Stomach smooth muscle (tissue), 2 donors: Measurements from ENCODE around the gene CCR3.

Experiments
- H3K27ac ChIP-seq: one replicate; pipeline ENCODE4 v1.7.0; 2013; ENCODE audit warnings: mild to moderate bottlenecking, low read length, inconsistent platforms
- H3K27me3 ChIP-seq, 2 donors: one replicate each; pipeline ENCODE4 v1.7.0; 2013; ENCODE audit warnings: low read length in 2 of 2; ENCODE audit not compliant: insufficient read depth in 2 of 2, control insufficient read depth in 1 of 2
- H3K36me3 ChIP-seq, 2 donors: one replicate each; pipeline ENCODE4 v1.7.0; 2013; ENCODE audit warnings: low read length in 2 of 2; ENCODE audit not compliant: control insufficient read depth in 2 of 2, insufficient read depth in 2 of 2
- H3K4me1 ChIP-seq: one replicate; pipeline ENCODE4 v1.7.0; 2013; ENCODE audit warnings: low read length; ENCODE audit not compliant: control insufficient read depth, insufficient read depth
- H3K4me3 ChIP-seq, 2 donors: one replicate each; pipeline ENCODE4 v1.7.0; 2013; ENCODE audit warnings: low read length in 2 of 2
- H3K9ac ChIP-seq, 2 donors: one replicate each; pipeline ENCODE4 v1.7.0; 2013; ENCODE audit warnings: low read length in 2 of 2, mild to moderate bottlenecking in 1 of 2
- H3K9me3 ChIP-seq, 2 donors: one replicate each; pipeline ENCODE4 v1.7.0; 2013; ENCODE audit warnings: low read length in 2 of 2; ENCODE audit not compliant: control insufficient read depth in 2 of 2
- donor health status: healthy.
- donor health status: Pancreatic carcinoma.

CCR3 gene

DNA sequence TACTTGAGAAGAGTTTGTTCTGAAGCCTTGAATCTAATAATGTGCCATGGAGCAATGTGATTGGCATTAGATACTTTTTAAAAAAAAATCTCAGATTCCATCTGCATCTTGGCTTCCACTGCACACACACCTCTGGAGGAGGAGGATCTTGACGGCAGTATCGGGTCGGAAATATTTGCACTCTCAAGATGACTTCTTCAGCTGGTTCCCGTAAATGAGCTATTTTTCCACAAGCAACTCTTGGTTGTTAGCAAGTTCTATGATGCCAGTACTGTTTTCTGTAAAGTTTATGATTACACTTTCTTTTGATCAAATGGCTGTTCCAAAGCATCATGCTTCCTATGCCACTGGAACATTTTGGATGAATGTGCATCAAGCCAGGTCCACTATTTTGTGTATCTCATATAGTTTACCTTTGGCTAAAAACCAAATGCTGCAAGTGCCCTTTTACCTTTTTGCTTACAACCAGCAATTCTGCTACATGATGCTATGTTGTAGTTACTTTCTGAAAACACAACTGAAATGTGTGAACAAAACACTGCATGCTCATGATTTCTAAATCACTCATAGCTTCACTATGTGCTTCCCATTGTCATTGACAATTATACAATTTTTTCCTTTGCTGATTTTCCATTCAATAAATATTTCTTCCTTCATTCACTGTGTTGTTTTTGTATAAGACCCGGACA, 43.8 kb downstream of the CCR3 start:
- H3K27me3 ChIP-seq, result no peaks in the 10 kb centered on the region
- no peak overlapping the region for H3K9ac ChIP-seq
- H3K4me1 ChIP-seq, result no peaks in the 10 kb centered on the region
- no peaks in the 10 kb centered on the region for H3K9me3 ChIP-seq
- H3K4me3 ChIP-seq, result no peak overlapping the region
- H3K27ac ChIP-seq, result no peak overlapping the region
- H3K36me3 ChIP-seq, result no peaks in the 10 kb centered on the region

DNA sequence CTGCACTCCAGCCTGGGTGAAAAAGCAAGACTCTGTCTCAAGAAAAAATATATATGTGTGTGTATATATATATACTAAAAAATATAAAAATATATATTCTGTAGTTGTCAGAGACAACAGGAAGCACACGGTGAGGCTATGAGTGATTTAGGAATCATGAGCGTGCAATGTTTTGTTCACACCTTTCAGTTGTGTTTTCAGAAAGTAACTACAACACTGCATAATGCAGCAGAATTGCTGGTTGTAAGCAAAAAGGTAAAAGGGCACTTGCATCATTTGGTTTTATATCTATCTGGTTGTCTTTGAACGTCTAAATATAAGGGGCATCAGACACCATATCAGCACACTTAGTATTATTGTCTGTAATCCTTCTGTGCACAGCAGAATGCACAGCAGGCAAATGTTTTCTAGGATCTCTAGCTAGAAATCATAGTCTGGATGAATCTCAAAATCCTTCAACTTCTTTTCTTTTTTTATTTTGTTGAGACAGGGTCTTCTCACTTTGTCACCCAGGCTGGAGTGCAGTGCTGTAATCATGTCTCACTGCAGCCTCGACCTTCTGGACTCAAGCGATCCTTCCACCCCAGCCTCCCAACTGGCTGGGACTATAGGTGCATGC, 44.8 kb downstream of the CCR3 start:
- no peaks in the 10 kb centered on the region for H3K27me3 ChIP-seq
- no peak overlapping the region for H3K27ac ChIP-seq
- no peaks in the 10 kb centered on the region for H3K9me3 ChIP-seq
- H3K9ac ChIP-seq, result no peak overlapping the region
- no peaks in the 10 kb centered on the region for H3K4me1 ChIP-seq
- no peaks in the 10 kb centered on the region for H3K36me3 ChIP-seq
- H3K4me3 ChIP-seq, result no peak overlapping the region

DNA sequence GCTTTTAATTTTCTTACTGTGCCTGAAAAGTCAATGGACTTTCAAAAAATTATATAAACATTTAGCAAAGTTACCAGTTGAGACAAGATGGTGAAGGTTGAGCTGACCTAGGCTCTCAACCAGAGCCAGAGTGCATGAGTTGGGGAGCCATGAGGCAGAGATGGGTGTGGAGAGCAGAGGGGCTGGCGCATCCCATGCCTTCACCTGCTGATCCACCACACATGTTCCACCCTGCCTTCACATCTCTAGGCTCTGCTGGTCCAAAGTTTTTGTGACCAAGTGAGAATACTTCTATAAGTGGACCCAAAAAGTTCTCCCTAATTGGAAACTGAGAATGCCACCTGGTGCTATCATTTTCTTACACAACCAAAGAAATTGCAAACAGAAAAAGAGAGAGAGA, 47.3 kb downstream of the CCR3 start:
- H3K27me3 ChIP-seq, result no peaks in the 10 kb centered on the region
- no peaks in the 10 kb centered on the region for H3K4me1 ChIP-seq
- no peak overlapping the region for H3K4me3 ChIP-seq
- H3K36me3 ChIP-seq, result no peaks in the 10 kb centered on the region
- H3K9ac ChIP-seq, result no peak overlapping the region
- no peaks in the 10 kb centered on the region for H3K9me3 ChIP-seq
- no peak overlapping the region for H3K27ac ChIP-seq

DNA sequence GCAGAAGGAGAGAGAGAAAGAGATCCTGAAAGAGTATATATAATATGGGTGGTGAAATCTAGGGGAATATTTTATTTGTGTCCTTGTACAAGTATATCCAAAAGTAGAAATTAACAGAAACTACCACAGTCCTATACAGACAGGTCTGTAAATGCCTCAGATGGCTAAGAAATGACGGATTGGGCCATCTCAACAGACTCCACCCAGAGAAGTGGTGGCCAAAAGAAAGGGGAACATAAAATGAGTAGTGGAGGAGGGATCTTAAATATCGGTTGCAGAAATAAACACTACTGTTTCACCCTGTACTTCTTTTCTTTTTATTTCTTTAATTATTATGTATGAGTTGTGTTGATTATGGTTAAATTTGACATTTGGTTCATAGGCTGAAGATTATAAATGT, 47.7 kb downstream of the CCR3 start:
- Histone ChIP-seq H3K27ac (no peak overlapping the region), H3K27me3 (no peaks in the 10 kb centered on the region), H3K9ac (no peak overlapping the region), H3K36me3 (no peaks in the 10 kb centered on the region), H3K4me1 (no peaks in the 10 kb centered on the region), H3K9me3 (no peaks in the 10 kb centered on the region), H3K4me3 (no peak overlapping the region)

DNA sequence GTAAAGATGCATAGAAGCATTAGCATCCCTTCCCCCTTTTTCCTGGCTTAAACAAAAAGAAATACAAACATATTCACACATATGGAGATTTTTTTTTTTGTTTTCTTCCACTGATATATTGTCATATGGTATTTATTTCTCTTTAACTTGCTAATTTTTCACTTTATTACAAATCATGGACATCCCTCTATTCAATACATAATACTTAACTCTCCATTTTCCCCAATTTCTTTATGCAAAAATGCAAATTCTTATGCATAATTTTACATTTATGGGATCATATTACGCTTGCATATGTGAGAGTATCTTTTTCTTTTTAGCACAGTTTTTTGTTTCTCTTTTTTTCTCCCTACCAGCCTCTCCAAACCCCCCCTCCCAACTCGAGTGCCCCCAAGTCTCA, 48.8 kb downstream of the CCR3 start:
- no peak overlapping the region for H3K27ac ChIP-seq
- no peaks in the 10 kb centered on the region for H3K27me3 ChIP-seq
- H3K4me1 ChIP-seq, result no peaks in the 10 kb centered on the region
- H3K36me3 ChIP-seq, result no peaks in the 10 kb centered on the region
- H3K9me3 ChIP-seq, result no peaks in the 10 kb centered on the region
- no peak overlapping the region for H3K9ac ChIP-seq
- no peak overlapping the region for H3K4me3 ChIP-seq

DNA sequence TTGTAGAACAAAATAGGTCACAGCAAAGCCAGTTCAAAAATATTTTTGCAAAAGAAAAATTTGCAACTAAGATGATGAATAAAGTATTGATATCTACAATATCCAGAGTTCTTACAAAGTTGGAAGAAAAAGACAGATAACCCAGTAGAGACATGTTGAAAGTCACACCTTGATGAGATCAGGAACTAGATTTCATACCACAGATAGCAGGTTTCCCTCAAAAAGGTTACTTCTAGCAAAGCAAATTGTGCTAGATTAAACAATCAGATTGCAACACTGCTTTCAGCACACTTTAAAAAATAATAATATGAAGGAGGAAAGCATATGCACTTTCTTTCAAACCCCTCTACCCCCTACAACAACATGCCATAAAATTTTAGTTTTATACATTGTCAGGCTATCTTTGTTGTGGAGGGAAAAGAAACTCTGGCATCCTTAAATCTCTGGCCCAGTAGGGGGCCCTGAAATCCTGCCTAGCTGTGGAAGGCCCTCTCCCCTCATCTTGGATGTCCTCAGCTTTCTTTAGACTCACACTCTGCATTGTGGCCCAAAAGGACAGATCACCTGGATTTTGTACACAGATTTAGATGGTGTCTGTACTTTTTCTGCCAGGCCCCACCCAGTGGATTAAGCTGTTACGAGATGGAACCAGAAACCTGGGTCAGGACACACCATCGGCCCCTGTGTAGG, 50.9 kb downstream of the CCR3 start:
- Histone ChIP-seq H3K36me3 (no peaks in the 10 kb centered on the region), H3K4me1 (no peaks in the 10 kb centered on the region), H3K4me3 (no peak overlapping the region), H3K9me3 (no peaks in the 10 kb centered on the region), H3K9ac (no peak overlapping the region), H3K27ac (no peak overlapping the region), H3K27me3 (no peaks in the 10 kb centered on the region)

DNA sequence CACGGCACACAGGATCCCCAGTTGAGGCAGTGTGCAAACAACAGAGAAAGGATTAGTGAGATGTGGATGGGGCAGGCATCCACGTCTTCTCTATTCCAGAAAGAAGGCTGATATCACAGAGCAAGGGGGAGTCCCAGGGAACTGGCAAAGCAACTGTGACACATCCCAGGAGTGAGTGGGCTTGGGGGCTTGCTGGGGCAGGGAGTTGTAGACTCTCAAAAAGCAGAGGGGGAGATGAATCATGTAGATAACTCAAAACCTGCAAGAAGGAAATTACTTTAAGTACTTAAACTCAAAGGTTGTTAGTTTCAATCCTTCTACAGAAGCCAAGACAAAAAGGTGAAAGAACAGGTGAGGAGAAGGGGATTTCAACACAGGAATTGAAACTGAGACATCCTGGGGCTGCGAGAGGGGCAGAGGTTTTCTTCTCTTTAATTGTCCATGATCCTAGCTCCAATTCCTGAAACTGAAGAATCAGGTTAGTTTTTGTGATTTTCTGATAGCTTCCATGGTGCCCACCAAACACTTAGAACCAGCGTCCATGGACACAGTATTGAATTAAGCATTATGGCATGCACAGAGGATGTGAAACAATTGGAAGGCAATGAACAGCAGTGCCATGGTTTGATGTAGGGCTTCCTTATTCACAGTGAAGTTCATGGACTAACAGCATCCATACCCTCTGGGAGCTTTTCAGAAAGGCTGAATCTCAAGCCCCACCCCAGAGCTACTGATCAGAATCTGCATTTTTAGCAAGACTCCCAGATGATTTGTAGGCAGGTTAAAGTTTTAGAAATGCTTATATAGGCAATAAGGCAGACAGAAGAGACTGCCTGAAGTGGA, 52.0 kb downstream of the CCR3 start:
- H3K9ac ChIP-seq, result no peak overlapping the region
- H3K9me3 ChIP-seq, result no peaks in the 10 kb centered on the region
- no peaks in the 10 kb centered on the region for H3K36me3 ChIP-seq
- H3K4me3 ChIP-seq, result no peak overlapping the region
- no peaks in the 10 kb centered on the region for H3K27me3 ChIP-seq
- no peak overlapping the region for H3K27ac ChIP-seq
- H3K4me1 ChIP-seq, result no peaks in the 10 kb centered on the region

DNA sequence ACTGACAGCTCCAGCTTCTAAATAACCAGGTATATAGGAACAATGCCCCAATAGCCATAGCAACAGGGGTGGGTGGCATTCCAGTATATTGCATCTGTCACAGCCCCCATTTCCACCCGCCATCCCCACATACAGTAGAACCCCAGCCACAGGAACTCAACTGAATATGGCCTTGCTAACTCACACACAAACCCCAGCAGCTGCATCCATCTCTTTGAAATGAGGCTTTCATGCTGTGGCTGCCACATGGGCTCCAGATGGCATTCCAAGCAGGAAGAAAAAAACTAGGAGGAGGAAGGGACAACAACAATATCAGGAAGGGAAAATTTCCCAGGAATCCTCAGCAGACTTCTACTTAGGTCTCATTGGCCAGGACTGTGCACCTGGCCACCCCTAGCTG, 54.6 kb downstream of the CCR3 start:
- H3K9ac ChIP-seq, result no peak overlapping the region
- no peak overlapping the region for H3K27ac ChIP-seq
- H3K9me3 ChIP-seq, result no peaks in the 10 kb centered on the region
- no peaks in the 10 kb centered on the region for H3K4me1 ChIP-seq
- no peaks in the 10 kb centered on the region for H3K27me3 ChIP-seq
- no peaks in the 10 kb centered on the region for H3K36me3 ChIP-seq
- H3K4me3 ChIP-seq, result no peak overlapping the region

DNA sequence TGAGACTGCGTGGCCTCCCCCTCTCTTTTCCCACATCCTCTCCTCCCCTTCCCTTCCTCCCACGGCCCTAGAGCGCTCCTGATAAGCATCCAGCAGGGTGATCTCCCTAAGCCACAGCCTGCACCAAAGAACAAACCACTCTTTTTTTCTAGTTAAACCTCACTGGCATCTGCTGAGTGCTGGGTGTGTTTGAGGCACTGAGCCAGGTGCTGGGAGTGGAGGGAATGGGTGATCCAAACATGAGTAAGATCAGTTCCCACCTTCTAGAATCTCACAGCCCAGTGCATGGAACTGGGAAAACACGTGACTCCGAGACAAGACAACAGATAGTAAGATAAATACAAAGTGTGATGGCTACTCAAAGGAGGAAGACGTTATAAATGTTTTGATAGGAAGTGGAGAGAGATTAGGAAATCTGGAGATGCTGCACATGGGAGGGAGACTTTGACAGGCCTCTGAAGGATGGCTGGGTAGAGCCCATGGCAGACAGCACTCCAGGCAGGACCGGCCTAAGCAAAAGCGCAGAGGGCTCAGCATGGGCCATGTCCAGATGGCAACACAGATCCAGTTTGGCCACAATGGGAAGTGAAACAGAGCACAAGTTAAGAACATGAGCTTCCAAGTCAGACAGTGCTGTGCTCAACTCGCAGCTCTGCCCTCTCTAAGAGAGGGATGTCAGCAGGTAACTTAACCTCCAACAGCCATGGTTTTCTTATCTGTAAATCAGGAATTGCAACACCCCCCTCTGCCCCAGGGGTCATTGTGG, 55.6 kb downstream of the CCR3 start:
- Histone ChIP-seq H3K9me3 (no peaks in the 10 kb centered on the region), H3K4me3 (no peak overlapping the region), H3K9ac (no peak overlapping the region), H3K27me3 (no peaks in the 10 kb centered on the region), H3K4me1 (no peaks in the 10 kb centered on the region), H3K27ac (no peak overlapping the region), H3K36me3 (no peaks in the 10 kb centered on the region)

DNA sequence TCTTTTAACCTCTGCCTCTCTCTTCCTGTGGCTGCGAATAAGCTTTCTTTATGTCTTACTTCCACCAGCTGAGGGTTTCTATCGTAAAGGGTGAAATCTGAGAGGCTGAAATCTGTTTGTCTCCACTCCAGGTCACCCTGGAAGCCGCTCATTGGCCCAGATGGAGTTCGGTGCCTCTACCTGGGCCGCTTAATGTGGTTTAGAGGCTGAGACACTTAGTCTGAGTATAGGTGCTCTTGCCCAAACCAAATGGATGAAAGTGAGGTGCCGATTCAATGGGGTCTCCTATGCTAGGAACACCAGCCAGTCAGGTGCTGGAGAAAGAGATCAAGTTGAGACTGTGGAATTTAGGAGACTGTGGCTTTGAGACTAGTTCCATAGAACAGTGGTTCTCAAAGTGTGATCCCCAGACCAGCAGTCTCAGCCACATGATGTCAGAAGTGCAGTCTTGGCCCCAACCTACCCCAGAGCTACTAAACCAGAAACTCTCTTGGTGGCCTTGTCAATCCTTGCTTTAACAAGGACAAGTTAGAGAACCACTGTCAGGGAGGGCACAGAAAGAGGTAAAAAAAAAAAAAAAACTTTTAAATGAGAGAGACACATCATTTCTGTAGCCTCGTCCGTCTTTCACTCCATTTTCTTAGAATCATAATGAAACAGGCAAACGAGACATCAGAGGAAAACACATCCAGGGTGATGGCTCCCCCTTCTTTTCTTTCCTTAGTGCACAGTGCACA, 56.8 kb downstream of the CCR3 start:
- Histone ChIP-seq H3K4me1 (no peaks in the 10 kb centered on the region), H3K9me3 (no peaks in the 10 kb centered on the region), H3K27me3 (no peaks in the 10 kb centered on the region), H3K4me3 (no peak overlapping the region), H3K9ac (no peak overlapping the region), H3K27ac (no peak overlapping the region), H3K36me3 (no peaks in the 10 kb centered on the region)
